ENCODE measurements around the gene GNAZ.

Gene GNAZ

GRCh38 chr22:23121424-23121823, 51.1 kb downstream of the GNAZ start:
- peak in 10 of 42 donors; percentile 19 to 69 (median 59) for DNase-seq
- intact Hi-C loops (cut with DNase I), result no loop called here

- peak in 25 of 42 donors; percentile 35 to 79 (median 67) for DNase-seq
- intact Hi-C loops (cut with DNase I), result no loop called here
Measured at GRCh38 chr22:23122216-23122957, 52.1 kb downstream of the GNAZ start.

- intact Hi-C loops (cut with DNase I), result no loop called here
- DNase-seq, result peak in 3 of 42 donors; percentile 7 to 41 (median 30)
Measured at GRCh38 chr22:23122992-23123803, 52.9 kb downstream of the GNAZ start.

- DNase-seq, result peak in 4 of 42 donors; percentile 7 to 43 (median 20)
- intact Hi-C loops (cut with DNase I), result no loop called here
Measured at GRCh38 chr22:23123804-23124254, 53.5 kb downstream of the GNAZ start.

GRCh38 chr22:23124611-23125511, 54.5 kb downstream of the GNAZ start:
- peak in 3 of 42 donors; percentile 7 to 45 (median 9) for DNase-seq
- intact Hi-C loops (cut with DNase I), result no loop called here

GRCh38 chr22:23125512-23126103, 55.3 kb downstream of the GNAZ start:
- DNase-seq, result peak in 1 of 42 donors; percentile 6
- intact Hi-C loops (cut with DNase I), result no loop called here

- peak in 1 of 42 donors; percentile 5 for DNase-seq
- intact Hi-C loops (cut with DNase I), result no loop called here
Measured at GRCh38 chr22:23126165-23127054, 56.1 kb downstream of the GNAZ start.

GRCh38 chr22:23127055-23127756, 56.9 kb downstream of the GNAZ start:
- intact Hi-C loops (cut with DNase I), result no loop called here

GRCh38 chr22:23127788-23128187, 57.5 kb downstream of the GNAZ start:
- DNase-seq, result peak in 3 of 42 donors; percentile 3 to 11 (median 7)
- intact Hi-C loops (cut with DNase I), result loop anchor here (2.0 kb wide), 1 partner anchor 169 kb away; no protein-coding TSS in a partner anchor

More at GRCh38 chr22:23127055-23127756, 56.9 kb downstream of the GNAZ start:
- DNase-seq, result peak in 1 of 42 donors; percentile 6

GRCh38 chr22:23128269-23129108, 58.2 kb downstream of the GNAZ start:
- intact Hi-C loops (cut with DNase I), result loop anchor here (2.0 kb wide), 1 partner anchor 170 kb away; no protein-coding TSS in a partner anchor
- peak; percentile 62 to 97 (median 90) for DNase-seq

- intact Hi-C loops (cut with DNase I), result loop anchor here (2.0 kb wide), 1 partner anchor 170 kb away; no protein-coding TSS in a partner anchor
- no peak for DNase-seq
Measured at GRCh38 chr22:23129149-23129548, 58.8 kb downstream of the GNAZ start.

- intact Hi-C loops (cut with DNase I), result no loop called here
- DNase-seq, result peak in 1 of 42 donors; percentile 6
Measured at GRCh38 chr22:23130697-23131096, 60.4 kb downstream of the GNAZ start.

- intact Hi-C loops (cut with DNase I), result no loop called here
- no peak for DNase-seq
Measured at GRCh38 chr22:23131931-23132330, 61.6 kb downstream of the GNAZ start.

- intact Hi-C loops (cut with DNase I), result no loop called here
- no peak for DNase-seq
Measured at GRCh38 chr22:23132376-23133091, 62.2 kb downstream of the GNAZ start.

GRCh38 chr22:23133922-23134321, 63.6 kb downstream of the GNAZ start:
- DNase-seq, result no peak
- intact Hi-C loops (cut with DNase I), result no loop called here
